Cortex of kidney (tissue), 1 donor: ENCODE data around the gene MYLK.

Experiments used
- DNase-seq: peaks from one replicate; lab custom pipeline; 2025; lab: John Stamatoyannopoulos, UW

Gene MYLK

GRCh38 chr3:123792473-123793201, 91.5 kb downstream of the MYLK start:
- no peak for DNase-seq

- no peak for DNase-seq
Measured at GRCh38 chr3:123791898-123792297, 92.2 kb downstream of the MYLK start.

- DNase-seq: no peak
Measured at GRCh38 chr3:123791417-123791816, 92.7 kb downstream of the MYLK start.

- no peak for DNase-seq
Measured at GRCh38 chr3:123791073-123791370, 93.1 kb downstream of the MYLK start.

GRCh38 chr3:123790254-123791072, 93.7 kb downstream of the MYLK start:
- DNase-seq: no peak

GRCh38 chr3:123789760-123790159, 94.4 kb downstream of the MYLK start:
- no peak for DNase-seq

- DNase-seq: no peak
Measured at GRCh38 chr3:123789160-123789559, 95.0 kb downstream of the MYLK start.

GRCh38 chr3:123788710-123789109, 95.4 kb downstream of the MYLK start:
- DNase-seq: no peak

- DNase-seq: no peak
Measured at GRCh38 chr3:123787133-123787532, 97.0 kb downstream of the MYLK start.

GRCh38 chr3:123785602-123786001, 98.5 kb downstream of the MYLK start:
- DNase-seq: no peak

GRCh38 chr3:123783811-123784210, 100.3 kb downstream of the MYLK start:
- DNase-seq: no peak

- no peak for DNase-seq
Measured at GRCh38 chr3:123783050-123783689, 101.0 kb downstream of the MYLK start.

GRCh38 chr3:123782488-123782887, 101.6 kb downstream of the MYLK start:
- DNase-seq: no peak

- DNase-seq: no peak
Measured at GRCh38 chr3:123781571-123782275, 102.4 kb downstream of the MYLK start.

- DNase-seq: no peak
Measured at GRCh38 chr3:123781138-123781537, 103.0 kb downstream of the MYLK start.

GRCh38 chr3:123780656-123781055, 103.5 kb downstream of the MYLK start:
- no peak for DNase-seq

GRCh38 chr3:123779655-123780231, 104.4 kb downstream of the MYLK start:
- DNase-seq: no peak

GRCh38 chr3:123778991-123779622, 105.0 kb downstream of the MYLK start:
- no peak for DNase-seq

- no peak for DNase-seq
Measured at GRCh38 chr3:123778525-123778924, 105.6 kb downstream of the MYLK start.

GRCh38 chr3:123776071-123776782, 107.9 kb downstream of the MYLK start:
- no peak for DNase-seq

- no peak for DNase-seq
Measured at GRCh38 chr3:123774474-123774873, 109.7 kb downstream of the MYLK start.
